ENCODE data around the gene ZNF77.
"Not testable (repeated sequence)": the region's sequence is repeated elsewhere in the genome, so short reads cannot be mapped to it uniquely, and the experiment has no call there.

The ZNF77 gene

DNA sequence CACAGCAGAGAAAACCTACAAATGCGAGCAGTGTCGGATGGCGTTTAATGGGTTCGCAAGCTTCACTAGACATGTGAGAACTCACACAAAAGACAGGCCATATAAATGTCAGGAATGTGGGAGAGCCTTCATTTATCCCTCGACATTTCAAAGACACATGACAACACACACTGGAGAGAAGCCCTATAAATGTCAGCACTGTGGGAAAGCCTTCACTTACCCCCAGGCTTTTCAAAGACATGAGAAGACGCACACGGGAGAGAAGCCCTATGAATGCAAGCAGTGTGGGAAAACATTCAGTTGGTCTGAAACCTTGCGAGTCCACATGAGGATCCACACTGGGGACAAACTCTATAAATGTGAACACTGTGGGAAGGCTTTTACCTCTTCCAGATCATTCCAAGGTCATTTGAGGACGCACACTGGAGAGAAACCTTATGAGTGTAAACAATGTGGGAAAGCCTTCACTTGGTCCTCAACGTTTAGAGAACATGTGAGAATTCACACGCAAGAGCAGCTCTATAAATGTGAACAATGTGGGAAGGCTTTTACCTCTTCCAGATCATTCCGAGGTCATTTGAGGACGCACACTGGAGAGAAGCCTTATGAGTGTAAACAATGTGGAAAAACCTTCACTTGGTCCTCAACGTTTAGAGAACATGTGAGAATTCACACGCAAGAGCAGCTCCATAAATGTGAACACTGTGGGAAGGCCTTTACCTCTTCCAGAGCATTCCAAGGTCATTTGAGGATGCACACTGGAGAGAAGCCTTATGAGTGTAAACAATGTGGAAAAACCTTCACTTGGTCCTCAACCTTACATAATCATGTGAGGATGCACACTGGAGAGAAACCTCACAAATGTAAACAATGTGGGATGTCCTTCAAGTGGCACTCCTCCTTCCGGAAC is 27.2 kb downstream of the ZNF77 start:
- DNase-seq (ENCODE audit: low read depth in 2 of 2), result no peak

DNA sequence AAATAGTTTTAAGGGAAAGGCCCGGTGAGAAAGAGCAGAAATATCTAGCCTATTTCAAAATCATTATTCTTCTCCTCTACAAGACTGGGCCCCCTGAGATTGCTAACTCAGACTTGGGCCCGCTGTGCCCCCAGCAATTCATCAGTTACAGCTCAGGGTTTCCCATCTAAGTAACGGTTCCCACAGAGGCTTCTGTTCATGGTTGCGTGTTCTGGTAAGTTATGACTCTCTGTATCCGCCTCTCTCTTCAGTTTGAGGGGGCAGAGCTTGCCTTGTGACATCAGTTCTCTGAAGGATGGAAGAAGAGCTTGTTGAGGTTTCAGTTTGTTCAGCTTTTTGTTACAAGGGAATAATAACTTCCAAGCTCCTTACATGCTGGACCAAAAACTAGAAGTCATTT is 32.5 kb downstream of the ZNF77 start:
- DNase-seq (ENCODE audit: low read depth in 2 of 2), result no peak

DNA sequence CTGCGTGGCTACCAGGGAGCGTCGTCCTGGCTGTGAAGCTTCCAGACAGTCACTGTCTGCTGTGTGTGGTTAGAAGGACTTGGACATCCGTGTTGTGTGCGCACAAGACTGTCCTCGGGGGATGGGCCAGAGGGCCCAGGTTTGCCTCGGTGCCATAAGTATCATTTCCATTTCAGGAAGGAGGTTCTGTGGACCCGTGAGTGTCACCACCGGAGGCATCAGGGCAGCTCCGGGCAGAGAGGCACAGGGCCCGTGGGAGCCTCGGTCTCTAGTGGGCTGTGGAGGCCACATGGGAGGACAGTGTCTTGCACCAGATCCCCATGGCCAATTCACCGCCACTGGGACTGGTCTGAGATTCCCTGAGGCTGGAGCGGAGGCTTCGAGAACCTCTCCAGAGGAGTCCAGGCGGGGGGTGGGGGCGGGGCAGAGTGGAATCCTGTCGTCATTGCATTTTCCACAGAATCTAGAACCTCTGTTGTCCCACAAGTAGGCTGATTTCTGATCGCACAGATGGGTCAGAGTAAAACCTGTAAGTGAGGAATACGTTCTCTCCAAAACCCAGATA is 38.1 kb downstream of the ZNF77 start:
- no peak for DNase-seq (ENCODE audit: low read depth in 2 of 2)

DNA sequence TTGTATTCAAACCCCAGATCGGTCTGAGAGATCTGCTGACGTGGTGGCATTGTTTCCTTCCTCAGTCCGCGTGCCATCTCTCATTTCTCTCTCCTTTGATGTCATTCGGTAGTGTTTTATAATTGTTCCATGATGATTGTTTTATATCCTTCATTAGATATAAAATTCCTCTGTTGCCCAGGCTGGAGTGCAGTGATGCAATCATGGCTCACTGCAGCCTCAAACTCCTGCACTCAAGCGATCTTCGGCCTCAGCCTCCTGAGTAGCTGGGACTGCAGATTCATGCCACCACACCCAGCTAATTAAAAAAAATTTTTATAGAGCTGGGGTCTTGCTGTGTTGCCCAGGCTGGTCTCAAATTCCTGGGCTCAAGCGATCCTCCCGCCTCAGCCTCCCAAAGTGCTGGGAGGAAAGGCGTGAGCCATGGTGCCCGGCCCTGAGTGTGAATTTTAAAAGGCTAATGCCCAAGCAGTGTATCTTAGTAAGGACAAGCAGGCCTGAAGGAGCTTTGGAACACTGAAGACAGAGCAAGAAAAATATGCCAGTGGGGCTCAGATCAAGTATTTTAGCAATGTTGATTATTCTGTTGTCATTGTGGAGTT is 38.8 kb downstream of the ZNF77 start:
- no peak for DNase-seq (ENCODE audit: low read depth in 2 of 2)

DNA sequence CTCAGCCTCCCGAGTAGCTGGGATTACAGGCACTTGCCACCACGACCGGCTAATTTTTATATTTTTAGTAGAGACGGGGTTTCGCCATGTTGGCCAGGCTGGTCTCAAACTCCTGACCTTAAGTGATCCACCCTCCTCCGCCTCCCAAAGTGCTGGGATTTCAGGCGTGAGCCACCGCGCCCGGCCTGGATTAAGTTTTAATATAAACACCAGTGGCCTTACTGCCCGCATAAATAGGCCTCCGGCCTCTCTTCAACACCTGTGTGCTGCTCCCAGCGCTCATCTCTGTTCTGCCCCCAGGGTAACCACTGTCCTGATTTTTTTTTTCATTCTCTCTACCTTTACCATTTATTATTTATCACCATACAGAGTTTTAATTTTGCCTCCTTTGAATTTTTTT is 41.4 kb downstream of the ZNF77 start:
- DNase-seq (ENCODE audit: low read depth in 2 of 2), result not testable (repeated sequence)

DNA sequence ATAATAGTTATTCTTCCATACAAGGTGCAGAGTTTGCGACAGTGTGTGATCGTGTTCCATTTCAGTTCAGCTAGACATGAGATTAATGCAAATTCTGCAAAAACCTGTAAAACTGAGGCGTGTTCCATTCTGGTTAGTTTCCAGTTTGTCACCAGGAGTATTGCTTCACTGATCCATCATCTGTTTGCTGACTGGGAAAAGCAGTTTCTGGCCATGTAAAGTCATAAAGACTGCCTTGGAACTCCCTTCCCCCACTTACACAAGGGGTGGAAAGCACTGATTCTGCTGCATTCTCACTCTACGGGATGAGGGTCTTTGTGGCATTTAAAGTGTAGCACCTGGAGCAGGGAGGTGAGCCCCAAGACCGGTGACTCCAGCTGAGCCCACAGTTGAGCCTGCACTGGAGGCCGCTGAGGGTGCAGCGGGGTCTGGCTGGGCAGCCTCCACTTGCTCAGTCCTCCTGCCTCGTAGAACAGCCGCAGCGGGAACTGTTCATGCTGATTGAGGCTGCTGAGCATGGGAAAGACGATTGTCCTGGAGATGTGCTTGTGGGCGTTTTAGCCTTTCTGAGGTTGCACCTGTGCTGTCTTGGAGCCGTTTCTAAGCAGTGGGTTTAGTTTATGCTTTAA is 42.1 kb downstream of the ZNF77 start:
- no peak for DNase-seq (ENCODE audit: low read depth in 2 of 2)

DNA sequence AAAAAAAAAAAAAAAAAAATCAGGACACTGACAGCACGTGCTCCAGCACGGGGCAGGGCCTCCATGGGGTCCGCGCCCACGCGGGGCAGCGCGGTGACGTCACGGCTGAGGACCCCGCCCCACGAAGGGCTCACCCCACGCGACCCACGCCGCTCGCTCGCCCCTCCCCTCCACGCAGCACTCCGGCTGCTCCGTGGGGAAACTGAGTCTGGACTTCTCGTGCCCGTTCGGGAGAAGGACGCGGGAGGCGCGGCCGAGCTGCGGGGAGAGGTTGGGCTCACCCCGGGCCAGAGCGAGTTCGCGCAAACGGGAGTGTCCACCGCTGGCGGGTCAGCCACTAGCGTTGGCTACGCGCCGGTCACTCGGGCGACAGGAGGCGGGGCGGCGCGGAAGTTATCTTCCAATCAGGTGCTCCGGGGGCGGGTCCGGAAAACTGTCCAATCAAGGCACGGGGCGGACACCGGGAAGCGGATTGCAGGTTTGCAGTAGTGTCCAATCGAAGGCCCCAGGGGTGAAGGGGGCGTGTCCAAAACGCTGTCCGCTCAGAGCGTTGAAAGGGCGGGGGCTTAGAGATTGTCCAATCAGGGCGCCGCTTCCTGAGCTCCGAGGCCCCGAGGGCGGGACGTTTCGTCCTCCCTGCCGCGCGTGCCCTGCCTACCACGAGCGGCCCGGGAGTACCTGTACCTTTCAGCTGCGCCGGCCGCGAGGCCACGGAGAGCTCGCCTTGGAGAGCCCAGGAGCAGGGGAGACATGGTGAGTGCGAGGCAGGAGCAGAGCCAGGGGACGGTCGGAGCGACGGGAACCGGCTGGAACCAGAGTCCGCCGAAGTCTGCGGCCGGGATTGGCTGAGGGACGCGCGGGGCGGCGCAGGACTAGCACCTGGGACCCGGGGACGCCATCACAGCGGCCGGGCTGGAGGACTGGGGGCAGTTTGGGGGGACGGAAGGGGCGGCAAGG is 44.2 kb downstream of the ZNF77 start, which contains the start of gene ZNF57:
TSS of gene ZNF57 (plus strand) at position 633 of the 957 bp plus-strand sequence. CDS start at position 751, 118 bp downstream.
- peak; percentile 91 to 99 for DNase-seq (ENCODE audit: low read depth in 2 of 2)

DNA sequence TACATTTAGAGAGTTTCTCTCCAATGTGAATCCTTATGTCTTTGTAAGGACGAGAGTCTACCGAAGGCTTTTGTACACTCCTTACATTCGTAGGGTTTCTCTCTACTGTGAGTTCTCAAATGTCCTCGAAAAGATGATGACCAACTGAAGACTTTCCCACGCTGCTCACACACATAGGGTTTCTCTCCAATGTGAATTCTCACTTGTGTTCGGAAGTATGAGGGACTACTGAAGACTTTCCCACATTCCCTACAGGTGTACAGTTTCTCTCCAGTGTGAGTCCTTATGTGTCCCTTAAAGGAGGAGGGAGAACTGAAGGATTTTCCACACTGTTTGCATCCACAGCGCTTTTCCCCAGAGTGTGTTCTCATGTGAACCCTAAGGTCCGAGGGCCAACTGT is 48.1 kb downstream of the ZNF77 start:
- DNase-seq (ENCODE audit: low read depth in 2 of 2), result no peak

DNA sequence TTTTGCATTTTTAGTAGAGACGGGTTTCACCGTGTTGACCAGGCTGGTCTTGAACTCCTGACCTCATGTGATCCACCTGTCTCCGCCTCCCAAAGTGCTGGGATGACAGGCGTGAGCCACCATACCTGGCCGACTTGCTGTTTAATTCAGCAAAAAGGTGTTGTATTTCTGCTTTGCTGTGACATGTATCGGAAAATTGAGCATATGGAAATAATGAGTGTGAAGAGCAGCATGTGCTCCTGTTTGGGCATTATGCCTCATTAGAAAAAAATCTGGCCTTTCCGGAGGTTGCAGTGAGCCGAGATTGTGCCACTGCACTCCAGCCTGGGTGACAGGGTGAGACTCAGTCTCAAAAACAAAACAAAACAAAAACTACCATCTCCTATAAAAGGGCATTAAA is 54.2 kb downstream of the ZNF77 start:
- not testable (repeated sequence) for DNase-seq (ENCODE audit: low read depth in 2 of 2)

DNA sequence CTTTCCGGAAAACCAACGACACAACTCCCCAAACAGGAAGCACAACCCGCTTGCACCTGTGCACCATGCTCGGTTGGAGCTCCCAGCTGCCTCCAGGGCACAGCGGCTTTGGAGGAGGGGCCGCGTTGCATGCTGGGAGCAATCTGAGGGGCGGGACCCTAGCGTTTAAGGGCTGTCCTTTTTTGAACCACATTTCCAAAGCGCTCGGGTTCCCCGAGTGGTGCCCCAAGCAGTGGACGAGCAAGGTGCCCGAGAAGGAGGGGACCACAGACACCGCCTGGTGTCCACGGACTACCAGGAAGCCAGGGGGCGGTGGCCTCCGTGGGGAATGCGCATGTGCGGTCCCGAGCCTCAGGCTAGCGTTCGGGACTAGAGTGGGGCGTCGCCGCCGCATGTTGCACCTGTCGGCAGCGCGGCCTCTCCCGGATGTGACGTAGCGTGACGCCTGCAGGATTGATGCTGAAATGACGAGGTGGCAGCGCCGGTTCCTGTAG is 56.0 kb downstream of the ZNF77 start:
- peak; percentile 43 to 57 for DNase-seq (ENCODE audit: low read depth in 2 of 2)

DNA sequence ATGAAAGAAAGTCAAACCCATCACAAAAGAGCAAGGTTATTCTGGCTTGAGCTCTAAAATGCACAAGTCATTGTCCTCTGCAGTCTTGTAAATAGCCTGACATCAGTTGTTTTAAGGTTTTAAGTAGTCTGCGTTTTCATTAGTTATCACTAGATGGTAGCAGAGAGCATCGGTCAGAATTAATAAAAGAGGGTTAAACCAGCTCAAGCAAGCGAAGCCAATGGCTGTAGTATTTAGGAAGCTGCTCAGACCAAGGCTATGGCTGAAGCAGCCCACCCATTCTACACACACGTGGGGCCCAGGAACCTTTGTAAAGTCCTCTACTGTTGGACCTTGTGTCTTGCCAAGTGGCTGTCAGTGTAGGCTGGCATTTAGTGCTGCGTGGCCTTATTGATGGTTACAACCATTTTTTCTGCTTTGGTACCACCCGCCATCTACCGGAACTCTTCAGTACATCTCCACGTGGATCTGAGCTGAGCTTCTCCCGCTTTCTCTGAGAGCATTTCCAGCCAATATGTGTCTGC is 57.3 kb downstream of the ZNF77 start:
- no peak for DNase-seq (ENCODE audit: low read depth in 2 of 2)

DNA sequence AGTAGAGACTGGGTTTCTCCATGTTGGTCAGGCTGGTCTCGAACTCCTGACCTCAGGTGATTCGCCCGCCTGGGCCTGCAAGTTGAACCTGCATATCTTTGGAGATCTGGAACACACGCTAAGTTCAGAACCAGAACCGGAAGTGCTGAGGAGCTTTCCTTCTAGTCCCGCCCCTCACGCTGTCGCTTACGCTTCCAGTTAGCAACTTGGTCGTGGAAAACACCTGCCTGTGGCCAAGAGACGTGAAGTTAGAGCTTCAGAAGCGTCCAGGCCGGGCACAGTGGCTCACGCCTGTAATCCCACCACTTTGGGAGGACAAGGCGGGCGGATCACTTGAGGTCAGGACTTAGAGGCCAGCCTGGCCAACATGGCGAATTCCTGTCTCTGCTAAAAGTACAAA is 59.0 kb downstream of the ZNF77 start:
- DNase-seq (ENCODE audit: low read depth in 2 of 2), result no peak

DNA sequence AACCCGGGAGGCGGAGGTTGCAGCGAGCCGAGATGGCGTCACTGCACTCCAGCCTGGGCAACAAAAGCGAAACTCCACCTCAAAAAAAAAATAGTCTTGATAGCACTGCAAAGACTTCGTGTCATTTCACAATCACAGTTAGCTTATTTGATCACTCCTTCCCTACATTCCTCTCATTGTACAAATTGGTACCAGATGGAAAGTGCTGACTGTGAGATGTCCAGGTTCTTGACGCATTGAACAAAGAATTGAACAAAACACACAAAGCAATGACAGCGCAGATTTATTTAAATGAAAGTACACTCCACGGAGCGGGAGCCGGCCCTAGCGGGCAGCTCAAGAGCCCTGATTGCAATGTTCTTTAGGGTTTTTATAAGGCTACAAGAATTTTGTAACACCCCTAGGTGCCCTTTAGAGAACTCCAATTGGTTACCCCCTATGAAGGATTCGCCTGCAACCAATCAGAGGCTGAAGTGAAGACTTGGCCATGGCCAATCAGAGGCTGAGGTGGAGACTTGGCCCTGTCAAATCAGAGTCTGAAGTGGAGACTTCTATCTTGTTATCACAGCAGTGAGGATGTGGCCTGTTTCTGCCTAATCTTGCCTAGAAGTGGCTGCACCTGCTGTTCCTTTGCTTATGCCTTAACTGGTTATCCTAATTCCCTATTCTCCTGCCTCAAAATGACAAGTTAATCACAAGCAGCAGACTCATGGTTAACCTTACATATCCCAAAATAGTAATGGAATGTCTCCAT is 60.9 kb downstream of the ZNF77 start:
- DNase-seq (ENCODE audit: low read depth in 2 of 2), result no peak

All from stimulated activated CD4-positive, alpha-beta T cell treated with anti-CD3 and anti-CD28 coated beads, Interleukin-12 subunit alpha, Interleukin-12 subunit beta, amount 100 ng/mL, for 24 hours (primary cell).